ENCODE results near the gene CRAMP1.

- TF ChIP-seq EZH2 (IDR thresholded peaks at IDR 0.05; ENCODE audit: borderline replicate concordance, low read depth, low read length, poor library complexity, severe bottlenecking) (no peak), CTCF (conservative IDR thresholded peaks at IDR 0.05; ENCODE audit: low read depth, low read length) (no peak)
These were observed 84.7 kb downstream of the CRAMP1 start for GRCh38 chr16:1696863-1697262.

All from A673 (cell line).